ENCODE data around the gene U2SURP.

DNA sequence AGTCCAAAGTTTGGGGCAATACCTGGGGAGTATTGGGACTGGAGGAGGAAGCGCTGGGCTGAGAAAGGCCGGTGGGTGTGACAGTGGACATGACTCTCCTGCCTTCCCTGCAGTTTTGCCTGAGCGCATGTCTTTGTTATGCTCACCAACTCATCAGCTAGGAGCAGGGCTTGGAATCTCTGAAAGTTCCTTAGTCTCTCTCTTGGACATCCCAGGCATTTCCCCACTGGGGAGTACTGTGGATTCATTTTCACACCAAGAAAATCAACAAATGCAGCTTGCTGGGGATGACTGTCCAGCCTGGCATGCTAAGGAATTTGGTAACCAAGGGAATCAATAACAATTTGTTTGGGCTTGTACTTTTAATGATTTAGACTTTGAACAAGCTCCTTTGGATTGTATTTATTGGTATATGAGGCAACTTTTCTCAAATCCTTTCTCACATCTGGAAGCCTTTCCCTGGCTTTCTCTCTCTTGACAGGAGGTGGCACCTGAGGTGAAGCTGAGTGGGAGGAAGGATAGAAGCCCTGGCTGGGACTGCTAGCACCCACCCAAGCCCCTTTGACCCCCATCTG is 69.7 kb downstream of the U2SURP start:
- TF ChIP-seq, protein P1, sequence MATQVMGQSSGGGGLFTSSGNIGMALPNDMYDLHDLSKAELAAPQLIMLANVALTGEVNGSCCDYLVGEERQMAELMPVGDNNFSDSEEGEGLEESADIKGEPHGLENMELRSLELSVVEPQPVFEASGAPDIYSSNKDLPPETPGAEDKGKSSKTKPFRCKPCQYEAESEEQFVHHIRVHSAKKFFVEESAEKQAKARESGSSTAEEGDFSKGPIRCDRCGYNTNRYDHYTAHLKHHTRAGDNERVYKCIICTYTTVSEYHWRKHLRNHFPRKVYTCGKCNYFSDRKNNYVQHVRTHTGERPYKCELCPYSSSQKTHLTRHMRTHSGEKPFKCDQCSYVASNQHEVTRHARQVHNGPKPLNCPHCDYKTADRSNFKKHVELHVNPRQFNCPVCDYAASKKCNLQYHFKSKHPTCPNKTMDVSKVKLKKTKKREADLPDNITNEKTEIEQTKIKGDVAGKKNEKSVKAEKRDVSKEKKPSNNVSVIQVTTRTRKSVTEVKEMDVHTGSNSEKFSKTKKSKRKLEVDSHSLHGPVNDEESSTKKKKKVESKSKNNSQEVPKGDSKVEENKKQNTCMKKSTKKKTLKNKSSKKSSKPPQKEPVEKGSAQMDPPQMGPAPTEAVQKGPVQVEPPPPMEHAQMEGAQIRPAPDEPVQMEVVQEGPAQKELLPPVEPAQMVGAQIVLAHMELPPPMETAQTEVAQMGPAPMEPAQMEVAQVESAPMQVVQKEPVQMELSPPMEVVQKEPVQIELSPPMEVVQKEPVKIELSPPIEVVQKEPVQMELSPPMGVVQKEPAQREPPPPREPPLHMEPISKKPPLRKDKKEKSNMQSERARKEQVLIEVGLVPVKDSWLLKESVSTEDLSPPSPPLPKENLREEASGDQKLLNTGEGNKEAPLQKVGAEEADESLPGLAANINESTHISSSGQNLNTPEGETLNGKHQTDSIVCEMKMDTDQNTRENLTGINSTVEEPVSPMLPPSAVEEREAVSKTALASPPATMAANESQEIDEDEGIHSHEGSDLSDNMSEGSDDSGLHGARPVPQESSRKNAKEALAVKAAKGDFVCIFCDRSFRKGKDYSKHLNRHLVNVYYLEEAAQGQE (IDR thresholded peaks at IDR 0.05; ENCODE audit: low read depth, low read length): no peak
- TF ChIP-seq, protein P2, sequence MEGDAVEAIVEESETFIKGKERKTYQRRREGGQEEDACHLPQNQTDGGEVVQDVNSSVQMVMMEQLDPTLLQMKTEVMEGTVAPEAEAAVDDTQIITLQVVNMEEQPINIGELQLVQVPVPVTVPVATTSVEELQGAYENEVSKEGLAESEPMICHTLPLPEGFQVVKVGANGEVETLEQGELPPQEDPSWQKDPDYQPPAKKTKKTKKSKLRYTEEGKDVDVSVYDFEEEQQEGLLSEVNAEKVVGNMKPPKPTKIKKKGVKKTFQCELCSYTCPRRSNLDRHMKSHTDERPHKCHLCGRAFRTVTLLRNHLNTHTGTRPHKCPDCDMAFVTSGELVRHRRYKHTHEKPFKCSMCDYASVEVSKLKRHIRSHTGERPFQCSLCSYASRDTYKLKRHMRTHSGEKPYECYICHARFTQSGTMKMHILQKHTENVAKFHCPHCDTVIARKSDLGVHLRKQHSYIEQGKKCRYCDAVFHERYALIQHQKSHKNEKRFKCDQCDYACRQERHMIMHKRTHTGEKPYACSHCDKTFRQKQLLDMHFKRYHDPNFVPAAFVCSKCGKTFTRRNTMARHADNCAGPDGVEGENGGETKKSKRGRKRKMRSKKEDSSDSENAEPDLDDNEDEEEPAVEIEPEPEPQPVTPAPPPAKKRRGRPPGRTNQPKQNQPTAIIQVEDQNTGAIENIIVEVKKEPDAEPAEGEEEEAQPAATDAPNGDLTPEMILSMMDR (IDR thresholded peaks at IDR 0.05 in 2 of 3, conservative IDR thresholded peaks at IDR 0.05 in 1 of 3; ENCODE audit: control insufficient read depth in 2 of 3, extremely low read depth in 1 of 3, insufficient read depth in 1 of 3, low read depth in 3 of 3, low read length in 3 of 3): no peak
